Nephron progenitor cell (in vitro differentiated cells): ENCODE results near the gene KCNMB1.

Source experiments
- DNase-seq: peaks from one replicate; pipeline ENCODE4 v3.0.0; 2021
- H3K27ac Mint-ChIP-seq: 2 replicates; pipeline ENCODE4 v1.8.0; 2021; ENCODE audit warnings: mild to moderate bottlenecking, moderate library complexity, mixed read lengths
- H3K27me3 Mint-ChIP-seq: 2 replicates; pipeline ENCODE4 v1.8.0; 2021; ENCODE audit warnings: mild to moderate bottlenecking, low read depth, mixed read lengths; ENCODE audit not compliant: poor library complexity
- H3K36me3 Mint-ChIP-seq: 2 replicates; pipeline ENCODE4 v1.8.0; 2021; ENCODE audit warnings: low read depth, mixed read lengths
- H3K4me1 Mint-ChIP-seq: 2 replicates; pipeline ENCODE4 v1.8.0; 2021; ENCODE audit warnings: mixed read lengths
- H3K4me3 Mint-ChIP-seq: 2 replicates; pipeline ENCODE4 v1.8.0; 2021; ENCODE audit warnings: mild to moderate bottlenecking, moderate library complexity, mixed read lengths
- H3K9me3 Mint-ChIP-seq: 2 replicates; pipeline ENCODE4 v1.8.0; 2021; ENCODE audit warnings: mild to moderate bottlenecking, moderate library complexity, mixed read lengths
- CTCF ChIP-seq: fragments of 200-600 bp; sonication (generic); IDR thresholded peaks from 2 replicates; pipeline ENCODE4 v1.5.0; 2021; ENCODE audit warnings: antibody characterized with exemption

KCNMB1 gene

GRCh38 chr5:170355601-170356098, 33.5 kb downstream of the KCNMB1 start:
- peaks cover 9% of the 10 kb centered on the region for H3K9me3 Mint-ChIP-seq
- H3K27ac Mint-ChIP-seq: peak overlapping the region; percentile 80
- H3K4me1 Mint-ChIP-seq: peaks cover 61% of the 10 kb centered on the region
- no peaks in the 10 kb centered on the region for H3K36me3 Mint-ChIP-seq
- peaks cover 34% of the 10 kb centered on the region for H3K27me3 Mint-ChIP-seq
- no peak overlapping the region for H3K4me3 Mint-ChIP-seq
- TF ChIP-seq CTCF: no peak
- DNase-seq: no peak

GRCh38 chr5:170353961-170354360, 35.2 kb downstream of the KCNMB1 start:
- DNase-seq: no peak
- no peak overlapping the region for H3K27ac Mint-ChIP-seq
- H3K9me3 Mint-ChIP-seq: peaks cover 9% of the 10 kb centered on the region
- H3K36me3 Mint-ChIP-seq: no peaks in the 10 kb centered on the region
- TF ChIP-seq CTCF: no peak
- peaks cover 38% of the 10 kb centered on the region for H3K27me3 Mint-ChIP-seq
- H3K4me3 Mint-ChIP-seq: no peak overlapping the region
- H3K4me1 Mint-ChIP-seq: peaks cover 49% of the 10 kb centered on the region

- Mint-ChIP-seq H3K4me1 (peaks cover 53% of the 10 kb centered on the region), H3K4me3 (peak overlapping the region; percentile 44), H3K36me3 (no peaks in the 10 kb centered on the region), H3K27ac (no peak overlapping the region), H3K9me3 (peaks cover 9% of the 10 kb centered on the region), H3K27me3 (peaks cover 35% of the 10 kb centered on the region)
- no peak for DNase-seq
- no peak for TF ChIP-seq CTCF
These were observed 36.0 kb downstream of the KCNMB1 start for GRCh38 chr5:170353011-170353761.

- Mint-ChIP-seq H3K9me3 (peaks cover 27% of the 10 kb centered on the region), H3K27me3 (peaks cover 24% of the 10 kb centered on the region), H3K27ac (no peak overlapping the region), H3K4me3 (no peak overlapping the region), H3K36me3 (no peaks in the 10 kb centered on the region), H3K4me1 (peaks cover 22% of the 10 kb centered on the region)
- DNase-seq: no peak
- no peak for TF ChIP-seq CTCF
These were observed 41.0 kb downstream of the KCNMB1 start for GRCh38 chr5:170348137-170348633.

GRCh38 chr5:170347022-170347567, 42.1 kb downstream of the KCNMB1 start:
- no peaks in the 10 kb centered on the region for H3K36me3 Mint-ChIP-seq
- peaks cover 18% of the 10 kb centered on the region for H3K4me1 Mint-ChIP-seq
- no peak overlapping the region for H3K4me3 Mint-ChIP-seq
- H3K9me3 Mint-ChIP-seq: peaks cover 24% of the 10 kb centered on the region
- DNase-seq: no peak
- no peak overlapping the region for H3K27ac Mint-ChIP-seq
- TF ChIP-seq CTCF: no peak
- peaks cover 18% of the 10 kb centered on the region for H3K27me3 Mint-ChIP-seq
